ENCODE results near the gene TMEM179B. TPM values are rescaled to one million over a fixed set of nuclear protein-coding genes. Genes with fewer than 3 reads are reported as not detected.

TMEM179B gene
- total and polyA plus RNA-seq, 2 of the 13 experiments (the other 11 are each of a cell fraction or from before 2014, with no cell fraction given): 24.8 to 25.7 TPM

GRCh38 chr11:62777389-62777788, 9.8 kb upstream of the TMEM179B start (continued):
- TF ChIP-seq SNAPC4 (CRISPR knock-in tag; IDR thresholded peaks at IDR 0.05) (no peak), MAFK (conservative IDR thresholded peaks at IDR 0.05 in 1 of 2, IDR thresholded peaks at IDR 0.05 in 1 of 2; ENCODE audit: low read length in 2 of 2) (no peak), NCOR1 (IDR thresholded peaks at IDR 0.05; ENCODE audit: borderline replicate concordance, low read length) (no peak), HMG20B (CRISPR knock-in tag; conservative IDR thresholded peaks at IDR 0.05) (no peak), SPEN (CRISPR knock-in tag; IDR thresholded peaks at IDR 0.05; ENCODE audit: low read depth) (no peak), ZNF121 (CRISPR knock-in tag; IDR thresholded peaks at IDR 0.05) (no peak), ZNF280D (CRISPR knock-in tag; IDR thresholded peaks at IDR 0.05) (no peak)
